H1 (cell line): ENCODE results near the gene MT1G. TPM values are rescaled to one million over a fixed set of nuclear protein-coding genes. Genes with fewer than 3 reads are reported as not detected.
"Not testable (repeated sequence)": the region's sequence is repeated elsewhere in the genome, so short reads cannot be mapped to it uniquely, and the experiment has no call there.

Experiments used
- CTCF ChIA-PET: fragments of 300-600 bp; sonication (Branson Sonifier 250); formaldehyde crosslinking; loops from one replicate; lab custom pipeline; 2021; ENCODE audit not compliant: partially characterized antibody; lab: Charles Lee
- POLR2A ChIA-PET: fragments of 300-600 bp; sonication (Branson Sonifier 250); formaldehyde crosslinking; loops from one replicate; lab custom pipeline; 2021; ENCODE audit warnings: inconsistent platforms; ENCODE audit not compliant: partially characterized antibody; lab: Charles Lee
- DNase-seq, 2 experiments: peaks; one replicate each; pipeline versions ENCODE4 v3.0.0 to v3.0.0-alpha.2; 2010 to 2022; ENCODE audit warnings: low spot score in 2 of 2, low read depth in 1 of 2, mixed read lengths in 1 of 2
- FAIRE-seq: peaks from 2 replicates; lab custom pipeline; 2011; peaks lifted over from hg19 to GRCh38; lab: Jason Lieb, UNC
- H2AFZ ChIP-seq: 2 replicates; pipeline ENCODE4 v1.8.1; 2012; ENCODE audit warnings: low read length, inconsistent platforms
- H2AK5ac ChIP-seq: 2 replicates; pipeline ENCODE4 v1.6.1; 2013; ENCODE audit warnings: low read depth, low read length
- H2BK120ac ChIP-seq: replicated peaks from 2 replicates; pipeline ENCODE3; 2013; ENCODE audit warnings: low read depth, low read length, inconsistent platforms
- H2BK12ac ChIP-seq: 2 replicates; pipeline ENCODE4 v1.6.1; 2013; ENCODE audit warnings: low read depth, low read length
- H2BK15ac ChIP-seq: 2 replicates; pipeline ENCODE4 v1.6.1; 2013; ENCODE audit warnings: low read length
- H2BK20ac ChIP-seq: 2 replicates; pipeline ENCODE4 v1.6.1; 2013; ENCODE audit warnings: low read length
- H2BK5ac ChIP-seq: 2 replicates; pipeline ENCODE4 v1.6.1; 2013; ENCODE audit warnings: low read depth, low read length
- H3K14ac ChIP-seq: 2 replicates; pipeline ENCODE4 v1.6.1; 2013; ENCODE audit warnings: inconsistent platforms; ENCODE audit not compliant: insufficient read length
- H3K18ac ChIP-seq: 2 replicates; pipeline ENCODE4 v1.6.1; 2013; ENCODE audit warnings: low read length; ENCODE audit errors: extremely low read depth
- H3K23ac ChIP-seq: 2 replicates; pipeline ENCODE4 v1.6.1; 2013; ENCODE audit warnings: inconsistent platforms; ENCODE audit not compliant: insufficient read length
- H3K23me2 ChIP-seq: 2 replicates; pipeline ENCODE4 v1.6.1; 2013; ENCODE audit warnings: low read depth, low read length
- H3K27ac ChIP-seq: 2 replicates; pipeline ENCODE4 v1.6.1; 2011; ENCODE audit warnings: low read depth, low read length, inconsistent platforms
- H3K27me3 ChIP-seq, 4 experiments: replicated peaks in 1 of 4; 1 replicate in 1 of 4; 2 replicates in 3 of 4; pipeline versions ENCODE4 v1.6.1 to v1.8.1; 2011 to 2013; ENCODE audit warnings: low read length in 3 of 4, mild to moderate bottlenecking in 3 of 4, inconsistent platforms in 2 of 4, mixed read lengths in 2 of 4, moderate library complexity in 1 of 4; ENCODE audit not compliant: control insufficient read depth in 3 of 4, insufficient read depth in 3 of 4; ENCODE audit errors: extremely low read depth in 1 of 4
- H3K36me3 ChIP-seq, 4 experiments: 2 replicates each; pipeline versions ENCODE4 v1.6.1 to v1.8.1; 2011 to 2013; ENCODE audit warnings: mild to moderate bottlenecking in 4 of 4, low read length in 3 of 4, moderate library complexity in 2 of 4, control low read depth in 1 of 4, inconsistent platforms in 1 of 4; ENCODE audit not compliant: insufficient read depth in 4 of 4, control insufficient read depth in 2 of 4
- H3K4ac ChIP-seq: replicated peaks from 2 replicates; pipeline ENCODE3; 2013; ENCODE audit warnings: low read length, low read depth, mixed read lengths, inconsistent platforms; ENCODE audit not compliant: insufficient read length
- H3K4me1 ChIP-seq, 4 experiments: replicated peaks in 1 of 4; 1 replicate in 1 of 4; 2 replicates in 3 of 4; pipeline versions ENCODE4 v1.6.1 to v1.8.1; 2011 to 2013; ENCODE audit warnings: low read length in 3 of 4, inconsistent platforms in 2 of 4, mixed read lengths in 1 of 4; ENCODE audit not compliant: insufficient read depth in 4 of 4, control insufficient read depth in 3 of 4
- H3K4me2 ChIP-seq, 2 experiments: 2 replicates each; pipeline versions ENCODE4 v1.6.1 to v1.8.1; 2011 to 2013; ENCODE audit warnings: low read depth in 2 of 2, low read length in 2 of 2, control low read depth in 1 of 2, inconsistent platforms in 1 of 2, mild to moderate bottlenecking in 1 of 2; ENCODE audit not compliant: insufficient read depth in 1 of 2
- H3K4me3 ChIP-seq, 4 experiments: fragments of 200-600, 300-600 bp in 1 of 4; sonication (generic), shearing (Covaris generic), sonication (Bioruptor Twin) in 1 of 4; 2 replicates each; pipeline versions ENCODE4 v1.5.1 to v1.8.1; 2011 to 2016; ENCODE audit warnings: low read length in 4 of 4, low read depth in 3 of 4, control low read depth in 2 of 4, inconsistent platforms in 2 of 4, mild to moderate bottlenecking in 2 of 4, mixed read lengths in 1 of 4, moderate library complexity in 1 of 4; ENCODE audit not compliant: insufficient read depth in 2 of 4; ENCODE audit errors: extremely low read depth in 1 of 4
- H3K56ac ChIP-seq: replicated peaks from 2 replicates; pipeline ENCODE3; 2013; ENCODE audit warnings: low read depth, mild to moderate bottlenecking, mixed read lengths, low read length, inconsistent platforms; ENCODE audit not compliant: insufficient read length
- H3K79me1 ChIP-seq: 2 replicates; pipeline ENCODE4 v1.6.1; 2013; ENCODE audit warnings: low read depth, low read length, control low read depth
- H3K79me2 ChIP-seq, 2 experiments: 2 replicates each; pipeline versions ENCODE4 v1.6.1 to v1.8.1; 2012 to 2013; ENCODE audit warnings: low read length in 2 of 2, mild to moderate bottlenecking in 2 of 2, inconsistent platforms in 1 of 2; ENCODE audit not compliant: insufficient read depth in 2 of 2, control insufficient read depth in 1 of 2
- H3K9ac ChIP-seq, 4 experiments: replicated peaks in 1 of 4; 1 replicate in 1 of 4; 2 replicates in 3 of 4; pipeline versions ENCODE4 v1.6.1 to v1.8.1; 2011 to 2013; ENCODE audit warnings: low read depth in 3 of 4, low read length in 3 of 4, control low read depth in 2 of 4, mild to moderate bottlenecking in 2 of 4, moderate library complexity in 2 of 4, inconsistent platforms in 1 of 4; ENCODE audit errors: extremely low read depth in 1 of 4
- H3K9me3 ChIP-seq, 2 experiments: 2 replicates each; pipeline versions ENCODE4 v1.6.1 to v1.8.1; 2012 to 2013; ENCODE audit warnings: mild to moderate bottlenecking in 2 of 2, moderate library complexity in 2 of 2, control low read depth in 1 of 2, inconsistent platforms in 1 of 2, low read depth in 1 of 2, low read length in 1 of 2, mixed read lengths in 1 of 2; ENCODE audit not compliant: insufficient read depth in 2 of 2
- H4K20me1 ChIP-seq, 2 experiments: replicated peaks in 1 of 2; 2 replicates each; pipeline versions ENCODE3 to v1.8.1; 2011 to 2013; ENCODE audit warnings: inconsistent platforms in 2 of 2, low read length in 2 of 2, mild to moderate bottlenecking in 1 of 2; ENCODE audit not compliant: insufficient read depth in 2 of 2, control insufficient read depth in 1 of 2
- H4K5ac ChIP-seq: 2 replicates; pipeline ENCODE4 v1.6.1; 2013; ENCODE audit warnings: low read length, low read depth, mixed read lengths, inconsistent platforms; ENCODE audit not compliant: insufficient read length
- H4K8ac ChIP-seq: 2 replicates; pipeline ENCODE4 v1.8.0; 2013; ENCODE audit warnings: mild to moderate bottlenecking, moderate library complexity, low read length, inconsistent platforms; ENCODE audit not compliant: insufficient read depth; ENCODE audit errors: extremely low read depth
- H4K91ac ChIP-seq: replicated peaks from 2 replicates; pipeline ENCODE3; 2013; ENCODE audit warnings: low read length, mixed read lengths, inconsistent platforms; ENCODE audit not compliant: insufficient read length
- EGR1 ChIP-seq: IDR thresholded peaks from 2 replicates; pipeline ENCODE4 v1.6.1; 2011; ENCODE audit warnings: low read depth, low read length, borderline replicate concordance
- SP4 ChIP-seq: IDR thresholded peaks from 2 replicates; pipeline ENCODE4 v1.6.1; 2012; ENCODE audit warnings: low read length, inconsistent platforms
- YY1 ChIP-seq: IDR thresholded peaks from 2 replicates; pipeline ENCODE4 v1.6.1; 2011; ENCODE audit warnings: low read depth, mild to moderate bottlenecking, low read length
- WGBS, 2 experiments: shearing (Covaris generic) in 1 of 2; methylation state at CpG; one replicate each; pipeline versions ENCODE4 v1.1.6 to v1.1.7; 2013 to 2015; ENCODE audit warnings: low lambda C conversion rate in 2 of 2, mixed read lengths in 2 of 2, inconsistent platforms in 1 of 2, low coverage in 1 of 2, missing lambda C conversion rate in 1 of 2; ENCODE audit not compliant: insufficient replicate concordance in 2 of 2, insufficient coverage in 1 of 2, insufficient read length in 1 of 2; ENCODE audit errors: extremely low coverage in 1 of 2, missing lambda C conversion rate in 1 of 2; 5-methylcytosine and 5-hydroxymethylcytosine counted together
- polyA plus RNA-seq, 7 experiments: library from polyadenylated mRNA; depleted of rRNA in 3 of 7; stranded (reverse) in 5 of 7; unstranded in 2 of 7; fragments of >200 nt in 5 of 7; fragments of 200-250 nt in 2 of 7; gene quantifications; 1 replicate in 5 of 7; 2 replicates in 1 of 7; 4 replicates in 1 of 7; pipeline versions ENCODE4 v1.2.1 to v1.2.3, GENCODE V29; 2011 to 2013; ENCODE audit warnings: missing spikeins in 2 of 7, mixed read lengths in 2 of 7
- total RNA-seq: library from RNA; stranded (reverse); fragmentation: NEBNext Ultra II Directional; extraction: Animal tissue kit (Norgen Biotek cat#: 25700); gene quantifications from 2 replicates; pipeline ENCODE4 v1.2.1, GENCODE V29; 2021
- TF ChIP-seq, protein P1 (sequence below): IDR thresholded peaks from 2 replicates; pipeline ENCODE4 v1.6.1; 2012; ENCODE audit warnings: low read length, inconsistent platforms

MT1G gene
- total and polyA plus RNA-seq, 2 of the 8 experiments (the other 6 are each of a cell fraction or from before 2014, with no cell fraction given) = 17.7 to 515 TPM

DNA sequence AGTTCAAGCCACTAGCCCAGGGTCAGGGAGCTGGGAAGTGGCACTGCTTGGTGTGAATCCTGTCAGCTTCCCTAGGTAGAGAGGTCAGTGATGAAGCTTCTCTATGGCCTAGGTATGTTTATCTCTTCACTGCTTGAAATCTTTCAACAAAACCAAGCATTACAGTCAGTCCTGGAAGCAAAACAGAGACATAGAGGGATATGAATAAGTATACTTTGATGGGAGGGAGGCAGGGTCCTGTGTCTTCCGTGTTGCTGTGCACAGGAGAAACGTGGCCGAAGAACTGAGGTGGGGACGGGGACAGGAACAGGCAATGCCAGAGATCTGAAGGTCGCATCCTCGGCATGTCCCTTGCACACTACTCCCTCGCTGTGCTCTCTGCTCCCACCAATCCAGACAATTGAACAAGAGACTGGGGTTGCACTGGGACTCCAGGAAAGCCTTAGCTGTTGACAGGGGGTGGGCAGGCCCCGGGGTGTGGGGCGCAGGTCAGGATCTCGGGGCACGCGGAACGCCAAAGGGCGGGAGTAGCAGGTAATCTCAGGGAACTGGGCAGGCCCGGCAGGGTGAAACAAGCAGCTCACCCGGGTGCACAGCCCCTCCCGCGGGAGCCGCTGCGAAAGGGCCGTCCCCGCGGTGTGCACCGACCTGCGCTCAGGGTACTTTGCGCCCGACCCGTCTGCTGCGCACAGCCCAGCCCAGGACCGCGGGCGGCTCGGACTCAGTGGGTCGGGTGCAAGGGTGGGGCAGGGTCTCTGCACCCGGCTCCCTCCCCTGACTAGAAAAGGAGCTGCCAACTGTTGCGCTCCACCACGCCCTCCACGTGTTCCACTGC, 1.4 kb upstream of the MT1G start, which contains the start of gene MT1H (continued):
- TF ChIP-seq YY1 (no peak), SP4 (no peak), EGR1 (no peak)
- TF ChIP-seq, protein P1, sequence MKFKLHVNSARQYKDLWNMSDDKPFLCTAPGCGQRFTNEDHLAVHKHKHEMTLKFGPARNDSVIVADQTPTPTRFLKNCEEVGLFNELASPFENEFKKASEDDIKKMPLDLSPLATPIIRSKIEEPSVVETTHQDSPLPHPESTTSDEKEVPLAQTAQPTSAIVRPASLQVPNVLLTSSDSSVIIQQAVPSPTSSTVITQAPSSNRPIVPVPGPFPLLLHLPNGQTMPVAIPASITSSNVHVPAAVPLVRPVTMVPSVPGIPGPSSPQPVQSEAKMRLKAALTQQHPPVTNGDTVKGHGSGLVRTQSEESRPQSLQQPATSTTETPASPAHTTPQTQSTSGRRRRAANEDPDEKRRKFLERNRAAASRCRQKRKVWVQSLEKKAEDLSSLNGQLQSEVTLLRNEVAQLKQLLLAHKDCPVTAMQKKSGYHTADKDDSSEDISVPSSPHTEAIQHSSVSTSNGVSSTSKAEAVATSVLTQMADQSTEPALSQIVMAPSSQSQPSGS = no peak

DNA sequence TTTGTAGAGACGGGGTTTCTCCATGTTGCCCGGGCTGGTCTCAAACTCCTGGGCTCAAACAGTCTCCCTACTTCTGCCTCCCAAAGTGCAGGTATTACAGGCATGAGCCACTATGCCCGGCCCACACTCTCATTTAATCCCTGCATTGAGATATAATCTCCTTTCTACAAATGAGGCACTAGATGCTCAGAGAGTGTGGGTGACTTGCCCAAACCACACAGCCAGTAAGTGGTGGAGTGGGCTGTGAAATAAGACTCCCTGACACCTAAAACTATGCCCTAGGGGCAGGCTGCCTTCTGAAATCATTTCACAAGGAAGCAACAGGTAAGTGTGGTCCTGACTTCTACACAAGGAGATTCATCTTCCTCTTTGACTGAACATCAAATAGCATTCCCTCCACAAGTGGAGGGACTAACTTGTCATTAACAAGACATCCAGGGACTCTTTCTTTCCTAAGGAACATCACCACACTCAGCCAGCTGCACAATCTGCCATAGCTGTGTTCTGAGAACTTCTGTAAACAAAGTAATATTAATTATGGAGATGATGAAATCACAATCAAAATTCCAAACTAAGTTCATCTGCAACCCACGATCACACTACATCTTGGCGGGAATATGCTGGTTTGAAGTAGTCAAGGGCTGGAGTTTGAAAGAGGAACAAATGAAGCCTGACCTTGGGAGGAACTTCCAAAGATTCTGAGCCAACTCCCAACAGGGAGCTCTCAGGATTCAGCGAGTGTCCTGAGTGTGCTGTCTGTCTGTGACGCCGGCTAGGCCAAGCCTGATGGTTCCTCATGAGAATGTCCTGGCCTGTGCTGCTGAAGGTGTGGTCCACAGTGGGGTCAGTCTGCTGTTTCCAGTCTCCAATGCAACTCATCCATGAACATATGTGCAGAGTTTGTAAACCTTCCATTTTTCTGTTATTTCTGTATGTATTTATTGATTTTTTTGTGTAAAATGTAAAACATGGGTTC, 2.3 kb downstream of the MT1G start:
- peak; percentile 32 for FAIRE-seq
- H3K4me3 ChIP-seq, H3K9ac ChIP-seq, H2AK5ac ChIP-seq, H2BK15ac ChIP-seq, H3K79me2 ChIP-seq, H3K14ac ChIP-seq, H3K36me3 ChIP-seq, H4K91ac ChIP-seq, H3K23ac ChIP-seq, H4K5ac ChIP-seq, H3K56ac ChIP-seq, H3K4me2 ChIP-seq, H3K18ac ChIP-seq, H3K4ac ChIP-seq, H2BK12ac ChIP-seq, DNase-seq, H2BK20ac ChIP-seq, H3K9me3 ChIP-seq, H2BK5ac ChIP-seq, H4K8ac ChIP-seq, H3K27ac ChIP-seq, H2AFZ ChIP-seq, H2BK120ac ChIP-seq, H3K79me1 ChIP-seq, H4K20me1 ChIP-seq: not testable (repeated sequence)
- CTCF ChIA-PET = interaction anchor here (0.7 kb wide), 1 partner anchor 16 kb away, joined by 3 read pairs; no protein-coding TSS in a partner anchor
- POLR2A ChIA-PET = interaction anchor here (1.7 to 13.9 kb wide), 4 partner anchors 11 to 40 kb away, joined by 7 to 205 read pairs (median 46); partner anchors contain the start of genes MT1B, MT1E, MT1F and MT1X
- H3K4me1 ChIP-seq = peaks cover 3 to 17% (median 14%) of the 10 kb centered on the region in 4 experiments
- 67% methylated on average over 8 of the region's 8 CpGs; no CpG with 5 or more reads in 1 of the 2 experiments for WGBS, 2 experiments
- peaks cover 17% of the 10 kb centered on the region; the same call in 1 of the 2 replicates for H3K23me2 ChIP-seq
- peaks cover 89 to 100% (median 98%) of the 10 kb centered on the region in 4 experiments for H3K27me3 ChIP-seq
